NCI-H2171 (cell line): ENCODE measurements around the gene UCK1.

ENCODE experiments used
- DNase-seq: peaks from one replicate; lab custom pipeline; 2025; lab: John Stamatoyannopoulos, UW

UCK1 gene

GRCh38 chr9:131476777-131477345 lies 54.2 kb downstream of the UCK1 start:
- DNase-seq: no peak

- no peak for DNase-seq
Measured at GRCh38 chr9:131475956-131476776, 54.9 kb downstream of the UCK1 start.

- DNase-seq: no peak
Measured at GRCh38 chr9:131475111-131475955, 55.7 kb downstream of the UCK1 start.

- no peak for DNase-seq
Measured at GRCh38 chr9:131474711-131475110, 56.4 kb downstream of the UCK1 start.

GRCh38 chr9:131473891-131474290 lies 57.2 kb downstream of the UCK1 start:
- DNase-seq: no peak
